ENCODE data around the gene SSB.

GRCh38 chr2:169771021-169771420 lies 27.6 kb upstream of the SSB start:
- no peak for TF ChIP-seq CTCF (IDR thresholded peaks at IDR 0.05)
- no peak for TF ChIP-seq EP300 (IDR thresholded peaks at IDR 0.05)
- no peak for TF ChIP-seq MYC (IDR thresholded peaks at IDR 0.05; ENCODE audit: borderline replicate concordance, low read length)
- TF ChIP-seq, protein P1, sequence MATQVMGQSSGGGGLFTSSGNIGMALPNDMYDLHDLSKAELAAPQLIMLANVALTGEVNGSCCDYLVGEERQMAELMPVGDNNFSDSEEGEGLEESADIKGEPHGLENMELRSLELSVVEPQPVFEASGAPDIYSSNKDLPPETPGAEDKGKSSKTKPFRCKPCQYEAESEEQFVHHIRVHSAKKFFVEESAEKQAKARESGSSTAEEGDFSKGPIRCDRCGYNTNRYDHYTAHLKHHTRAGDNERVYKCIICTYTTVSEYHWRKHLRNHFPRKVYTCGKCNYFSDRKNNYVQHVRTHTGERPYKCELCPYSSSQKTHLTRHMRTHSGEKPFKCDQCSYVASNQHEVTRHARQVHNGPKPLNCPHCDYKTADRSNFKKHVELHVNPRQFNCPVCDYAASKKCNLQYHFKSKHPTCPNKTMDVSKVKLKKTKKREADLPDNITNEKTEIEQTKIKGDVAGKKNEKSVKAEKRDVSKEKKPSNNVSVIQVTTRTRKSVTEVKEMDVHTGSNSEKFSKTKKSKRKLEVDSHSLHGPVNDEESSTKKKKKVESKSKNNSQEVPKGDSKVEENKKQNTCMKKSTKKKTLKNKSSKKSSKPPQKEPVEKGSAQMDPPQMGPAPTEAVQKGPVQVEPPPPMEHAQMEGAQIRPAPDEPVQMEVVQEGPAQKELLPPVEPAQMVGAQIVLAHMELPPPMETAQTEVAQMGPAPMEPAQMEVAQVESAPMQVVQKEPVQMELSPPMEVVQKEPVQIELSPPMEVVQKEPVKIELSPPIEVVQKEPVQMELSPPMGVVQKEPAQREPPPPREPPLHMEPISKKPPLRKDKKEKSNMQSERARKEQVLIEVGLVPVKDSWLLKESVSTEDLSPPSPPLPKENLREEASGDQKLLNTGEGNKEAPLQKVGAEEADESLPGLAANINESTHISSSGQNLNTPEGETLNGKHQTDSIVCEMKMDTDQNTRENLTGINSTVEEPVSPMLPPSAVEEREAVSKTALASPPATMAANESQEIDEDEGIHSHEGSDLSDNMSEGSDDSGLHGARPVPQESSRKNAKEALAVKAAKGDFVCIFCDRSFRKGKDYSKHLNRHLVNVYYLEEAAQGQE (IDR thresholded peaks at IDR 0.05), result no peak
- TF ChIP-seq RFX5 (IDR thresholded peaks at IDR 0.05), result no peak
- TF ChIP-seq ZSCAN20 (CRISPR knock-in tag; IDR thresholded peaks at IDR 0.05), result no peak

Measured in A549 (cell line).